Inflammatory macrophage (primary cell): ENCODE measurements around the gene ANKRD9.
A peak's percentile ranks its signal among the peaks of the same experiment; 100 is the strongest.

Experiments
- DNase-seq, 2 donors: peaks; one replicate each; pipeline ENCODE4 v3.0.0-alpha.2; 2020 to 2022

The ANKRD9 gene

GRCh38 chr14:102497998-102498677 is 11.4 kb downstream of the ANKRD9 start:
- DNase-seq, result no peak

DNA sequence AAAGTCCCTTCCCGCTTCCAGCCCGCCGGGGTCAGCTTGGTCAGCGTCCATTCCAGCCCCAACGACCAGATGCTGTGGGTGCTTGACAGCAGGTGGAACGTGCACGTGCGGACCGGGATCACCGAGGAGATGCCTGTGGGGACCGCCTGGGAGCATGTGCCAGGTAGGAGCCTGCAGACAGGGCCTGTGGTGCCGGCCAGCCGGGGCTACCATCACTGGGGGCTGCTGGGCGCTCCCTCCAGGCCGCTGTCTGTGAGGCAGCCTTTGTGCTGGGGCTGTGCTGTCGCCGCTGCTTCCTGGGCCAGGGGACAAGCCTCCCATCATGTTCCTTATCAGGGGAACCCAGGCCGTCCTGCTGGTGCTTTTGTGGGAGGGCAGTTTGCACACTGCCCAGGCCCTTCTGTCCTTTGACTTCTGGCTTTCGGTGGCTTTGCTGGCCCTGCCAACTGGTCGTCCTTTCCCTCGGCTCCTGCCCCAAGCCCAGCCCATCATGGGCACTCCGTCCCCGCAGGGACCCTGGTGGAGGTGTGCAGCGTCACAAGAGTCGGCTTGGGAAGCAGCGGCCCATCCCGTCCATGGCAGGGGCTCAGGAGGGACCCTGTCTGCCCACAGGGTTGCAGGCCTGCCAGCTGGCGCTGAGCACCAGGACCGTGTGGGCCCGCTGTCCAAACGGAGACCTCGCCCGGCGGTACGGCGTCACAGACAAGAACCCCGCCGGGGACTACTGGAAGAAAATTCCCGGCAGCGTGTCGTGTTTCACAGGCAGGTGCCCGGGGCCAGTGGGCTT is 12.4 kb downstream of the ANKRD9 start:
- no peak for DNase-seq

- no peak for DNase-seq
Observed at GRCh38 chr14:102496331-102496691, 13.3 kb downstream of the ANKRD9 start.

- DNase-seq, result no peak
Observed at GRCh38 chr14:102495491-102496330, 13.9 kb downstream of the ANKRD9 start.

DNA sequence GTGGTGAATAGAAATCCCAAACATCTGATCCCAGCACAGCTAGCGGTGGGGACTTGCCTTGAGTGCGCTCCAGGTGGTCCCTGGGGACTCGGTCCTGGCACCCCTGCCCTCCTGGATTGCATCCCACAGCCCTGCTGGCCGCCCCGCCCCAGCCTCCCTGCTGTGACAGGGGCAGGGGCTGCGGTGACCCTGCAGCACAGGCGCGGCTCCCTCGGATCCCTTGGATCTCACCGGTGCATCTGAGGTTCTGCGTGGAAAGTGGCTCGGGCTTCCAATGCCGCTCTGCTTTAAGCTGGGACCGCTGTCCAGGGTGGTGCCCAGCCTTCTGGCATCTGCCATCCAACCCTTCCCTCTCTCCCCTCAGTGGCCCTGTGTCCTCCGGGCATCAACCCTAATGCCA is 16.0 kb downstream of the ANKRD9 start:
- DNase-seq, result no peak

DNA sequence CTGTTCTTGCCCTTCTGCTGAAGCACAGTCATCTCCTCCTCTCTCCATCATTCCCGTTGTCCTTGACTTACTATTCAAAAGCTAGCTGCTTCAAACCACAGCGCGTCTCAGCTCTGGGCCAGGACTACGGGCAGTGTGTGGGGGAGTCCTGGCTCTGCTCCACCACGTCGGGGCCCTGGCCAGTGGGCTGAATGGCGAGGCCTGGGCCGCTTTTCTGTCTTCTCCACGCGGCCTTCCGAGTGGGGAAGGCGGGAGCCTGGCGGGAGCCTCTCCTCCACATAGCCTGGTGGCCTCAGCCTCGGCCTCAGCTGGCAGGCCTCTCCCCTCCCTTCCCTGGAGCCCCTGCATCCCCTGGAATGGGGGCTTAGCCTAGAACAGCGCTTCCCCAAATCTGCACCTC is 16.5 kb downstream of the ANKRD9 start:
- no peak for DNase-seq

DNA sequence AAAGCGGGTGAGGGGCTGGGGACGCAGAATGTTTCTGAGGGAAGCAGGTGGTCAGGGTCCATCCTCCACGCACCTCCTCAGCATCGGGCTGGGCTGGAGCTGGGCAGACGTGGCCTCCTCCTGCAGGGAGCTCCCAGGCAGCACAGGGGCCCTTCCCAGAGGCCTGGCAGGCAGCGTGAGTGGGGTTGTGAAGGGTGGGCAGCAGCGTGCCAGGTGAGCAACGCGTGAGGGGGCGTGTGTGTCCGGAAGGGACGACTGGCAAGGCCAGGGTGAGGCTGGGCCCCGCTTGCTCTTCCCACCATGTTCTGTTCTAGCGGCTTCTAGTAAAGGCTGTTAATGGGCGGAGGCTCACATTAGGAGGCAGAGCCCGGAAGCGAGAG is 17.1 kb downstream of the ANKRD9 start:
- DNase-seq, result no peak

GRCh38 chr14:102491786-102492530 is 17.6 kb downstream of the ANKRD9 start:
- no peak for DNase-seq

- DNase-seq, result no peak
Observed at GRCh38 chr14:102491366-102491765, 18.2 kb downstream of the ANKRD9 start.

- no peak for DNase-seq
Observed at GRCh38 chr14:102490456-102490855, 19.1 kb downstream of the ANKRD9 start.

GRCh38 chr14:102487204-102487577 is 22.4 kb downstream of the ANKRD9 start:
- no peak for DNase-seq

DNA sequence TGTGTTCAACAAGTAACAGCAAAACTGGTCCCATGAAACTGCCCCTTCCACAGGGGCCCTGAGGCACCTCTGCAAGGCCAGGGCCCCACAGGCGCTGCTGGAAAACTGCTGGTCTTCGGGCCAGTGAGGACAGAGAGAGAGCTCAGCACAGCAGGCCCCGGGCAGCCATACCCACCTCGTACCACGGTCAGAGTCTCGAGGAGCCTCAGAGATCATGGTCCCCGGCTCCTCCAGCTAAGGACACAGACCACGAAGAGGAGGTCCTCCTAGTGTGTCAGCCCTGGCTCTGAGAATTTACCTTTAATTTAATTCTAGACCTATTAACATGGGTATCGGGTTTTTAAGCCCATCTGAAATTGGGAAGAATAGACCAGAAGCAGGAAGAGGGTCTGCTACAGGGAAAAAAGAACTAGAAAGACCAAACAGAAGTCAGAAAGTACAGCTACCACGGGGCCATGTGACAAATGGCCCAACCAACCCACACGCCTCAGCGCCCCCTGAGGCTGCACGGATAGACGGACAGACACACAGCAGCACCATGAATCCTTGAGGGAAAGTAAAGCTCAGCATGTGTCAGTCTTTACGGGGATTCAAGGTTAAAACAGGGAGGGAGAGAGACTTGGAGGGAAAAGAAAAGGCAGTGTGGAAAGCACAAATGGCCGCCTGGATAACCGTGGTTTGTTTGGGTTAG is 22.9 kb downstream of the ANKRD9 start:
- DNase-seq, result no peak

GRCh38 chr14:102485693-102486512 is 23.7 kb downstream of the ANKRD9 start:
- no peak for DNase-seq

GRCh38 chr14:102484316-102484715 is 25.3 kb downstream of the ANKRD9 start:
- no peak for DNase-seq

- DNase-seq, result no peak
Observed at GRCh38 chr14:102481791-102482238, 27.8 kb downstream of the ANKRD9 start.

DNA sequence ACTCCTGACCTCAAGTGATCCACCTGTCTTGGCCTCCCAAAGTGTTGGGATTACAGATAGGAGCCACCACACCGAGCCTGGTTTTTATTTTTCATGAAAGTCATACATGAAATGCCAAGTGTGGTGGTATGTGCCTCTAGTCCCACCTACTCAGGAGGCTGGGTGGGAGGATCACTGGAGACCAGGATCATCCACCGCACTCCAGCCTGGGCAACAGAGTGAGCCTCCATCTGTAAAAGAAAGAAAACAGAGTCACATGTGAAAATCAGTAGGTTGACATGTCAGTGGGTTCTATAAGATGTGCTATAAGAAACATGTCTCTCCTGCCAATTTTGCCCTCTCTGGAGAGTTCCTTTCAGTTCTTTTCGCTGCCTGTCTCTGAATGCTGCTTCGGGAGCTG is 28.2 kb downstream of the ANKRD9 start:
- DNase-seq, result no peak

GRCh38 chr14:102479777-102480176 is 29.8 kb downstream of the ANKRD9 start:
- no peak for DNase-seq

DNA sequence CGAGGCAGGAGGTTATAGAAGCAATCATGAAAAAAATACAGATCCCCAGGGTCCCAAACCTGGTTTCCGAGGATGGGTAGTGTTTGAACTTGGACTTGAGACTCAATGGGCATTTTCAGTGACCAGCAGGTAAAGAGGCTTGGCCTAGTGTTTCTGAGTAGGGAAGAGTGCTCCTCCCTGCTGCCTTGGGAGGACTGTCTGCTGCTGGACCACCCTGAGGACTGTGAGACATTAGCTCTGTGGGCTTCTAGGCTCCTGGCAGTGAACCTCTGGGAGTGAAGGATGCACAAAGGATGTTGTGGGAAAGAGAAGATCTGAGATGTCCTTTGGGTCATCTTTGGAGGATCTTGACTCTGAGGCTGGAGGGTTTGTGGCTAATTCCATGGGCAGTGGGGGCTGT is 30.5 kb downstream of the ANKRD9 start:
- no peak for DNase-seq

GRCh38 chr14:102474934-102475333 is 34.6 kb downstream of the ANKRD9 start:
- DNase-seq, result peak in 1 of 2 donors; percentile 2

DNA sequence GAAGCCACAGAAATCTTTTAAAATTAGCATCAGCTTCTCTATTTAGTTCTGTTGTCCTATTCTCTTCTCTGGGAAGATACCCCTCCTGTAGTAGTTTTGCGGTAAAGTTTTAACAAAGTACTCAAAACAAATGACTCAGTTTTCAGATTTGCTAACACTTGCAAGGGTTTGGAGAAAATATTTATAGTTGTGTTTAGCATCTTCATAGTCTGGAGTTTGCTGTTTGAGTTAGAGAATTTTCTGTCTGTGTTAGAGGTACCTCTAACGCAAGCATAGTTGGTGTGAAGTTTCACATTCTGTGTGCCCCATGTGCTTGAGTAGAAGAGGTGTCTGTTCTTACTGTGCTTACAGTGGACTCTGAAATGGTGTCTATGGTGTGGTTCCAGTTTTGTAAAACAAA is 36.0 kb downstream of the ANKRD9 start:
- DNase-seq, result no peak

GRCh38 chr14:102472791-102473150 is 36.8 kb downstream of the ANKRD9 start:
- DNase-seq, result no peak
